Measurements from ENCODE around the gene TCTN1. TPM values are rescaled to one million over a fixed set of nuclear protein-coding genes. Genes with fewer than 3 reads are reported as not detected.

TCTN1 gene
- total and polyA plus RNA-seq, 2 donors (not counting 3 experiments of a cell fraction or from before 2014, with no cell fraction given): 21.1 to 23.3 TPM

- FAIRE-seq: no peak
- H2AFZ ChIP-seq (ENCODE audit: low read depth, low read length): no peak overlapping the region
- H3K27me3 ChIP-seq (ENCODE audit: control insufficient read depth in 2 of 2, insufficient read depth in 2 of 2, low read length in 2 of 2): no peaks in the 10 kb centered on the region
- H3K79me2 ChIP-seq (ENCODE audit: control insufficient read depth, insufficient read depth, low read length): no peaks in the 10 kb centered on the region
- intact Hi-C loops (cut with micrococcal nuclease) (no loop called here), dilution Hi-C loops (cut with MboI; ENCODE audit: extremely low pct_ligation_motif_present, low sequenced_read_pairs) (no loop called here)
- H3K9ac ChIP-seq (replicated peaks; ENCODE audit: extremely low read depth, insufficient read depth, low read length): no peak overlapping the region
- no peak overlapping the region for H3K4me2 ChIP-seq (ENCODE audit: insufficient read depth, low read length)
- H3K9me3 ChIP-seq (replicated peaks; ENCODE audit: control insufficient read depth, insufficient read depth, low read length): no peaks in the 10 kb centered on the region
- no peaks in the 10 kb centered on the region for H3K36me3 ChIP-seq (ENCODE audit: control insufficient read depth in 2 of 2, extremely low read depth in 1 of 2, insufficient read depth in 2 of 2, low read length in 2 of 2)
- no peak for DNase-seq (ENCODE audit: low read depth, low spot score)
- TF ChIP-seq FOS (IDR thresholded peaks at IDR 0.05; ENCODE audit: borderline replicate concordance, insufficient read depth, low read length): no peak
- TF ChIP-seq POLR2A (IDR thresholded peaks at IDR 0.05; ENCODE audit: low read depth, low read length): no peak
- no peak for TF ChIP-seq CTCF (IDR thresholded peaks at IDR 0.05; ENCODE audit: extremely low read depth in 1 of 2, insufficient read depth in 1 of 2, low read depth in 1 of 2, low read length in 2 of 2)
- H3K4me3 ChIP-seq (replicated peaks in 1 of 3; ENCODE audit: insufficient read depth in 1 of 3, low read depth in 1 of 3, low read length in 3 of 3): no peak overlapping the region
- no peaks in the 10 kb centered on the region for H3K9me1 ChIP-seq (replicated peaks; ENCODE audit: control insufficient read depth, extremely low read depth, insufficient read depth, low read length)
- POLR2A ChIA-PET: no interaction called here
- BruUV-seq (replicated peaks): no TSS peak
- no peaks in the 10 kb centered on the region for H3K4me1 ChIP-seq (ENCODE audit: control insufficient read depth, extremely low read depth, insufficient read depth, low read length)
- no peaks in the 10 kb centered on the region for H4K20me1 ChIP-seq (replicated peaks; ENCODE audit: control insufficient read depth, extremely low read depth, insufficient read depth, low read length)
- CTCF ChIA-PET: interaction anchor here (1.0 kb wide), 1 partner anchor 10 kb away, joined by 3 read pairs; no protein-coding TSS in a partner anchor
- H3K27ac ChIP-seq (ENCODE audit: insufficient read depth, low read depth, low read length): no peak overlapping the region
Observed at GRCh38 chr12:110679201-110679600, 65.3 kb downstream of the TCTN1 start.

- ChIA-PET CTCF (interaction anchor here (1.0 kb wide), 1 partner anchor 9 kb away, joined by 3 read pairs; no protein-coding TSS in a partner anchor), POLR2A (no interaction called here)
- dilution Hi-C loops (cut with MboI; ENCODE audit: extremely low pct_ligation_motif_present, low sequenced_read_pairs): no loop called here
- H3K27ac ChIP-seq (ENCODE audit: insufficient read depth, low read depth, low read length): no peak overlapping the region
- FAIRE-seq (no peak), DNase-seq (ENCODE audit: low read depth, low spot score) (no peak)
- no peak overlapping the region for H3K4me2 ChIP-seq (ENCODE audit: insufficient read depth, low read length)
- H4K20me1 ChIP-seq (replicated peaks; ENCODE audit: control insufficient read depth, extremely low read depth, insufficient read depth, low read length): no peaks in the 10 kb centered on the region
- H3K79me2 ChIP-seq (ENCODE audit: control insufficient read depth, insufficient read depth, low read length): no peaks in the 10 kb centered on the region
- H3K9ac ChIP-seq (replicated peaks; ENCODE audit: extremely low read depth, insufficient read depth, low read length): no peak overlapping the region
- no peaks in the 10 kb centered on the region for H3K9me3 ChIP-seq (replicated peaks; ENCODE audit: control insufficient read depth, insufficient read depth, low read length)
- no peak overlapping the region for H2AFZ ChIP-seq (ENCODE audit: low read depth, low read length)
- H3K4me3 ChIP-seq (replicated peaks in 1 of 3; ENCODE audit: insufficient read depth in 1 of 3, low read depth in 1 of 3, low read length in 3 of 3): no peak overlapping the region
- no TSS peak for BruUV-seq (replicated peaks)
- no peak for TF ChIP-seq MYC (IDR thresholded peaks at IDR 0.05; ENCODE audit: low read depth, low read length)
- TF ChIP-seq FOS (IDR thresholded peaks at IDR 0.05; ENCODE audit: borderline replicate concordance, insufficient read depth, low read length): no peak
- TF ChIP-seq MAX (IDR thresholded peaks at IDR 0.05; ENCODE audit: insufficient read depth, insufficient read length): no peak
- no peak for TF ChIP-seq GATA2 (IDR thresholded peaks at IDR 0.05; ENCODE audit: insufficient read depth, insufficient read length, low read depth, low read length)
- no peak for TF ChIP-seq CTCF (IDR thresholded peaks at IDR 0.05; ENCODE audit: extremely low read depth in 1 of 2, insufficient read depth in 1 of 2, low read depth in 1 of 2, low read length in 2 of 2)
- TF ChIP-seq POLR2AphosphoS5 (IDR thresholded peaks at IDR 0.05; ENCODE audit: insufficient read depth, low read depth, low read length): no peak
- no peak for TF ChIP-seq EZH2 (IDR thresholded peaks at IDR 0.05; ENCODE audit: borderline replicate concordance, low read depth, low read length, severe bottlenecking)
- TF ChIP-seq JUN (IDR thresholded peaks at IDR 0.05; ENCODE audit: borderline replicate concordance, insufficient read depth, insufficient read length, low read depth): no peak
- TF ChIP-seq POLR2A (IDR thresholded peaks at IDR 0.05; ENCODE audit: low read depth, low read length): no peak
- H3K4me1 ChIP-seq (ENCODE audit: control insufficient read depth, extremely low read depth, insufficient read depth, low read length): no peaks in the 10 kb centered on the region
- intact Hi-C loops (cut with micrococcal nuclease): no loop called here
- no peaks in the 10 kb centered on the region for H3K9me1 ChIP-seq (replicated peaks; ENCODE audit: control insufficient read depth, extremely low read depth, insufficient read depth, low read length)
- no peaks in the 10 kb centered on the region for H3K36me3 ChIP-seq (ENCODE audit: control insufficient read depth in 2 of 2, extremely low read depth in 1 of 2, insufficient read depth in 2 of 2, low read length in 2 of 2)
- H3K27me3 ChIP-seq (ENCODE audit: control insufficient read depth in 2 of 2, insufficient read depth in 2 of 2, low read length in 2 of 2): no peaks in the 10 kb centered on the region
Observed at GRCh38 chr12:110680032-110680431, 66.1 kb downstream of the TCTN1 start.
